T-cell (primary cell): ENCODE data around the gene IL36RN. TPM values are rescaled to one million over a fixed set of nuclear protein-coding genes. Genes with fewer than 3 reads are reported as not detected.

Experiments used
- total RNA-seq, 35 experiments: library from RNA in 6 of 35; stranded (reverse) in 6 of 35; fragments of 120-200 nt in 1 of 35; gene quantifications; one replicate each; pipeline versions ENCODE4 v1.2.1 to v1.2.4 and lab custom pipeline; 2013 to 2026

The IL36RN gene
- total RNA-seq, 5 donors from 2014 or later (not counting 1 experiment from before 2014, with no cell fraction given), result not detected

Other genes with a start within 250 kb of the IL36RN start
- gene IL1B, start 222.4 kb upstream of the IL36RN start, total RNA-seq, result 1 to 10 TPM in 2 of 5 donors, under 1 TPM in 2, not detected in 1; 0.76 to 4.4 (median 0.97) TPM
- not detected for gene IL37, start 148.0 kb upstream of the IL36RN start, total RNA-seq
- not detected for gene IL36G, start 81.2 kb upstream of the IL36RN start, total RNA-seq
- gene IL36A, start 53.7 kb upstream of the IL36RN start, total RNA-seq, result under 1 TPM in 4 of 5 donors, not detected in 1; 0.32 to 0.60 (median 0.58) TPM
- not detected for gene IL36B, start 6.3 kb upstream of the IL36RN start, total RNA-seq
- gene IL1F10, start 8.8 kb downstream of the IL36RN start, total RNA-seq, result not detected
- gene IL1RN, start 68.4 kb downstream of the IL36RN start, total RNA-seq, result not detected
- gene PSD4, start 114.8 kb downstream of the IL36RN start, total RNA-seq, result 100 to 1,000 TPM; 145 to 217 (median 150) TPM
- 1 to 10 TPM; 1.0 to 1.8 (median 1.3) TPM for gene PAX8, start 219.7 kb downstream of the IL36RN start, total RNA-seq